Tibial nerve (tissue), 3 donors: ENCODE data around the gene PRPF38B.

Experiments used
- CTCF ChIP-seq, 5 experiments: fragments of 200-600 bp in 3 of 5; fragments of 450-650 bp in 2 of 5; sonication (generic) in 3 of 5; IDR thresholded peaks; one replicate each; pipeline ENCODE4 v1.5.1; 2016 to 2019; ENCODE audit warnings: antibody characterized with exemption in 5 of 5, mild to moderate bottlenecking in 3 of 5, moderate library complexity in 2 of 5
- POLR2A ChIP-seq, 2 donors: fragments of 450-650 bp; IDR thresholded peaks; one replicate each; pipeline ENCODE4 v1.6.1; 2017; ENCODE audit warnings: antibody characterized with exemption in 2 of 2, mild to moderate bottlenecking in 2 of 2, moderate library complexity in 2 of 2

DNA sequence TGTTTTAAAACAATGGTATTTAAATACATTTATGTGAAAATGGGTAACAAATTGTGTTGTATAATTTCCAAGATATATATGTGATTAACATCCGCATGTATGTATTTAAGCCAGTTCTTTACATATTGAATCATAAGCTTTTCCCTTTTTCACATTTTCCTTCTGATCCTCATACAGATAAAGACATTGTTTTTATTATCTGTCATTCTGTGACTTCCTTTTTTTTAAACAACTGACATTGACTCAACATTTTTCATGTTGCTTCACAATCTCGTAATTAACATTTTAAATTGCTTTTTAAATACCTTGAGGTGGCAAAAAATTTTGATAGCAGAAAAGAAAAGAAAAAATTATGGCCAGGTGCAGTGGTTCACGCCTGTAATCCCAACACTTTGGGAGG is 55.8 kb downstream of the PRPF38B start:
- TF ChIP-seq POLR2A (IDR thresholded peaks at IDR 0.05) (no peak), CTCF (IDR thresholded peaks at IDR 0.05) (no peak)
